ENCODE measurements around the gene BEAN1. TPM values are rescaled to one million over a fixed set of nuclear protein-coding genes. Genes with fewer than 3 reads are reported as not detected.
"Not testable (repeated sequence)": the region's sequence is repeated elsewhere in the genome, so short reads cannot be mapped to it uniquely, and the experiment has no call there.

The BEAN1 gene
- total and polyA plus RNA-seq, 5 donors from 2014 or later = 0.07 to 0.17 TPM; not detected in 3

DNA sequence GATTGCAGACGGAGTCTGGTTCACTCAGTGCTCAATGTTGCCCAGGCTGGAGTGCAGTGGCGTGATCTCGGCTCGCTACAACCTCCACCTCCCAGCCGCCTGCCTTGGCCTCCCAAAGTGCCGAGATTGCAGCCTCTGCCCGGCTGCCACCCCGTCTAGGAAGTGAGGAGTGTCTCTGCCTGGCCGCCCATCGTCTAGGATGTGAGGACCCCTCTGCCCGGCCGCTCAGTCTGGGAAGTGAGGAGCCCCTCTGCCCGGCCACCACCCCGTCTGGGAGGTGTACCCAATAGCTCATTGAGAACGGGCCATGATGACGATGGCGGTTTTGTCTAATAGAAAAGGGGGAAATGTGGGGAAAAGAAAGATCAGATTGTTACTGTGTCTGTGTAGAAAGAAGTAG lies 87.3 kb downstream of the BEAN1 start:
- not testable (repeated sequence) for H3K9me3 Mint-ChIP-seq; H3K27me3 Mint-ChIP-seq; H3K36me3 Mint-ChIP-seq; ATAC-seq (ENCODE audit: low read depth in 2 of 2); H3K27me3 ChIP-seq (ENCODE audit: control insufficient read depth, insufficient read depth, low read length); H3K27ac Mint-ChIP-seq; H3K27ac ChIP-seq (ENCODE audit: insufficient read depth, low read length, poor library complexity, severe bottlenecking); DNase-seq; H3K4me3 ChIP-seq (ENCODE audit: low read depth, low read length); H3K36me3 ChIP-seq (ENCODE audit: control insufficient read depth, insufficient read depth, low read length); H3K4me3 Mint-ChIP-seq; H3K9me3 ChIP-seq (ENCODE audit: control insufficient read depth in 2 of 2, low read length in 2 of 2)
- H3K4me1 ChIP-seq (ENCODE audit: control insufficient read depth, insufficient read depth, low read length, poor library complexity, severe bottlenecking) = peaks cover 35% of the 10 kb centered on the region
- H3K4me1 Mint-ChIP-seq = peaks cover 0 to 58% (median 31%) of the 10 kb centered on the region in 4 donors

DNA sequence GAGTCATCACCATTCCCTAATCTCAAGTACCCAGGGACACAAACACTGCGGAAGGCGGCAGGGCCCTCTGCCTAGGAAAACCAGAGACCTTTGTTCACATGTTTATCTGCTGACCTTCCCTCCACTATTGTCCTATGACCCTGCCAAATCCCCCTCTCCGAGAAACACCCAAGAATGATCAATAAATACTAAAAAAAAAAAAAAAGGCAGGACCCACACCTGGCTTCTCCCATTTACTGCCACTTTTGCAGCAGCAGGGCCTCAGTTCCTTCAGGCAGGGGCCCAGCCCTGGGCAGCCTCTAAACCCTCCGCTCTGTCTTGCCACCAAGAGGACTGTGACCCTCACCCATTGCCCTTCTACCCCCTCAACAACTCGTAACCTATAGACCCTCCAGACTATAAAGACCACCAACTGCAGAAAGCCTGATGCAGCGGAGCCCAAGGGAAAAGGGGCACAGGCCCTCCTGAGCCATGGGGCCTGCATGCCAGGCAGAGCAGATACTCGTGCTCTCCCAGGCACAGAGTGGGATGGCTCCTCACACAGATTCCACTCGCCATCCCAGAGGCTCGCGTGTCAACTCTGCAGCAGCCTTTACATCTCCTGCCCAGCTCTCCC lies 88.0 kb downstream of the BEAN1 start:
- H3K4me3 Mint-ChIP-seq = peak overlapping the region in 1 of 4 donors; percentile 51
- not testable (repeated sequence) for ATAC-seq (ENCODE audit: low read depth in 2 of 2); H3K4me3 ChIP-seq (ENCODE audit: low read depth, low read length); DNase-seq; H3K36me3 Mint-ChIP-seq; H3K27me3 Mint-ChIP-seq; H3K27me3 ChIP-seq (ENCODE audit: control insufficient read depth, insufficient read depth, low read length); H3K36me3 ChIP-seq (ENCODE audit: control insufficient read depth, insufficient read depth, low read length); H3K9me3 Mint-ChIP-seq; H3K9me3 ChIP-seq (ENCODE audit: control insufficient read depth in 2 of 2, low read length in 2 of 2)
- Histone ChIP-seq H3K4me1 (ENCODE audit: control insufficient read depth, insufficient read depth, low read length, poor library complexity, severe bottlenecking) (peaks cover 42% of the 10 kb centered on the region), H3K27ac (ENCODE audit: insufficient read depth, low read length, poor library complexity, severe bottlenecking) (peak overlapping the region; percentile 89)
- H3K4me1 Mint-ChIP-seq = peaks cover 0 to 65% (median 35%) of the 10 kb centered on the region in 4 donors
- H3K27ac Mint-ChIP-seq = peak overlapping the region; percentile 63 to 95 (median 69)

- Histone ChIP-seq H3K4me3 (ENCODE audit: low read depth, low read length) (peak overlapping the region; percentile 42), H3K9me3 (ENCODE audit: control insufficient read depth in 2 of 2, low read length in 2 of 2) (no peaks in the 10 kb centered on the region), H3K4me1 (ENCODE audit: control insufficient read depth, insufficient read depth, low read length, poor library complexity, severe bottlenecking) (peaks cover 49% of the 10 kb centered on the region), H3K27ac (ENCODE audit: insufficient read depth, low read length, poor library complexity, severe bottlenecking) (peak overlapping the region; percentile 89), H3K27me3 (ENCODE audit: control insufficient read depth, insufficient read depth, low read length) (no peaks in the 10 kb centered on the region), H3K36me3 (ENCODE audit: control insufficient read depth, insufficient read depth, low read length) (no peaks in the 10 kb centered on the region)
- H3K9me3 Mint-ChIP-seq = no peaks in the 10 kb centered on the region
- ATAC-seq (ENCODE audit: low read depth in 2 of 2) = no peak
- H3K27ac Mint-ChIP-seq = peak overlapping the region; percentile 95 to 97 (median 97)
- H3K27me3 Mint-ChIP-seq = no peaks in the 10 kb centered on the region
- peak in 1 of 3 donors; percentile 57 for DNase-seq
- no peaks in the 10 kb centered on the region for H3K36me3 Mint-ChIP-seq
- peak overlapping the region; percentile 51 to 79 (median 67) for H3K4me3 Mint-ChIP-seq
- H3K4me1 Mint-ChIP-seq = peaks cover 0 to 73% (median 43%) of the 10 kb centered on the region in 4 donors
These were observed 88.8 kb downstream of the BEAN1 start for GRCh38 chr16:66515596-66516508.

- Mint-ChIP-seq H3K9me3 (no peaks in the 10 kb centered on the region), H3K4me3 (peak overlapping the region; percentile 1 to 79 (median 60)), H3K36me3 (no peaks in the 10 kb centered on the region), H3K27ac (peak overlapping the region; percentile 95 to 97 (median 97)), H3K27me3 (no peaks in the 10 kb centered on the region), H3K4me1 (peaks cover 0 to 79% (median 47%) of the 10 kb centered on the region in 4 donors)
- Histone ChIP-seq H3K27me3 (ENCODE audit: control insufficient read depth, insufficient read depth, low read length) (no peaks in the 10 kb centered on the region), H3K27ac (ENCODE audit: insufficient read depth, low read length, poor library complexity, severe bottlenecking) (peak overlapping the region; percentile 89), H3K36me3 (ENCODE audit: control insufficient read depth, insufficient read depth, low read length) (no peaks in the 10 kb centered on the region), H3K4me1 (ENCODE audit: control insufficient read depth, insufficient read depth, low read length, poor library complexity, severe bottlenecking) (peaks cover 55% of the 10 kb centered on the region), H3K4me3 (ENCODE audit: low read depth, low read length) (peak overlapping the region; percentile 42), H3K9me3 (ENCODE audit: control insufficient read depth in 2 of 2, low read length in 2 of 2) (no peaks in the 10 kb centered on the region)
- ATAC-seq (ENCODE audit: low read depth in 2 of 2) = no peak
- no peak for DNase-seq
These were observed 89.4 kb downstream of the BEAN1 start for GRCh38 chr16:66516509-66516807.

DNA sequence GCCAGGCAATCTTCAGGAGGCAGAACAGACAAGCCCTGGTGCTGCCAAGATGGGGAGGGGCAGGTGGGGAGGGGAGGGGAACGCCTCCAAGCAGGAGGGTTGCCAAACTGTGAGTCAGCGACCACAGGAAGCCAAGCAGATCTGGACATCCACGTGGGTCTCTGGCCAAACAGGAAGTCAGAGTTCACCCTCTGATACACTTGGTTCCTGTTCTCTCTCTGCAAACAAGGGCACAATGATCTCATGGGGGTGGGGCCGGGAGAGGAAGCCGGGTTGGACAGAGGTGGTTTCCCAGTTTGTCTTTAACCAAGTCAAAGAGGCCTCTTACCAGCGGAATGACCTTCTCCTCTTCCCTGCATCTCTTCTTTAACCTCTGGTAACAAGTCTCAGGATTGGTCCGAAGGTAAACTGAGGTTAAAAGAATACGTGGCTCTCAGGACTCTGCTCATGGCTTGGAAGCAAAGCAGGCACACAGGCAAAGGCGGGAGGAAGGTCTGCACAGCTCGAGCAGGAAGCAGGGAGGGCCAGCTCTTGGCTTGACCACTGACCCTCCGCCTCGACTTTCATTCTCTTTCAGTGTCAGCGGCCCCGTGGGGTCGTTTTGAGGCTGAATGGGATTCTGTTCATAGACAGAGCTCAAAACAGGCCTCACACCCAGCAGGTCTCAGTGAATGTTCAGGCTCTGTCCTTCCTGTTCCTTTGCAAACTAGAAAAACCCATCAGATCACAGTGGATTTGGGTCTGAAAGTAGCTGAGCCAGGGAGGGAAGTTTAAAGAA lies 89.9 kb downstream of the BEAN1 start:
- no peaks in the 10 kb centered on the region for H3K36me3 Mint-ChIP-seq
- Histone ChIP-seq H3K4me3 (ENCODE audit: low read depth, low read length) (peak overlapping the region; percentile 42), H3K27me3 (ENCODE audit: control insufficient read depth, insufficient read depth, low read length) (no peaks in the 10 kb centered on the region), H3K4me1 (ENCODE audit: control insufficient read depth, insufficient read depth, low read length, poor library complexity, severe bottlenecking) (peaks cover 61% of the 10 kb centered on the region), H3K27ac (ENCODE audit: insufficient read depth, low read length, poor library complexity, severe bottlenecking) (peak overlapping the region; percentile 89), H3K36me3 (ENCODE audit: control insufficient read depth, insufficient read depth, low read length) (no peaks in the 10 kb centered on the region), H3K9me3 (ENCODE audit: control insufficient read depth in 2 of 2, low read length in 2 of 2) (no peaks in the 10 kb centered on the region)
- peak; percentile 39 to 92 (median 53) for DNase-seq
- no peaks in the 10 kb centered on the region for H3K27me3 Mint-ChIP-seq
- peak overlapping the region; percentile 51 to 79 (median 68) for H3K4me3 Mint-ChIP-seq
- peak overlapping the region; percentile 95 to 97 (median 97) for H3K27ac Mint-ChIP-seq
- peak; percentile 79 to 81 for ATAC-seq (ENCODE audit: low read depth in 2 of 2)
- H3K9me3 Mint-ChIP-seq = no peaks in the 10 kb centered on the region
- H3K4me1 Mint-ChIP-seq = peaks cover 0 to 79% (median 49%) of the 10 kb centered on the region in 4 donors

DNA sequence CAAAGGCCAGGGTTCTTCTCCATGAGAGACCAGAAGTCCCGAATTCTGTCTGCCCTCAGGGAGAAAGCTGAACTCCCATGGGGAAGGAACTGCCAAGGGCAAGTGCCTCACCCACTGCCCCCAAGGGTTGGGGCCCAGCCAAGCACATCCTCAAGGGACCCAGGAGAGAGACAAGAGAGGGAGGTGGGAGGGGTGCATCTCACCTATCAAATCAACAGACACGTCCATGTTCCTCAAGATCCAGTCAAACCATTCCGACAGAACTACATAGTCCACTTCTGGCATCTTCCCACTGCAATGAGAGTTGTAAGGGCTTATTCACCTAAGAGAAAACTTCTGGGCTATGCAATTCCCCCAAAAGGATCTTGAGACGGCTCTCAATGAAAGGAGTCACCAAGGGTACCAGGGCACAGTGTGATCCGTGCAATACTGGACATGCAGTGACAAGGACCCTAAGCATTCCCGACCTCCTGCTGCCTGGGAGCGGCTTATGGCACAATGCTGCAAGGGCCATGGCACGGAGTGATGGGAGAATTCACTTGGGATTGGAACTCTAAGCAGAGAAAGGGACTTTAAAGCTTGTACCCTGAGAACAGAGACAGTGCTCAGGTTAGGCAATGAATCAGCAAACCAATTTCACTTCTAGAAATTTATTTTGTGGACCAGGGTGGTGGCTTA lies 90.6 kb downstream of the BEAN1 start:
- Histone ChIP-seq H3K27ac (ENCODE audit: insufficient read depth, low read length, poor library complexity, severe bottlenecking) (peak overlapping the region; percentile 89), H3K9me3 (ENCODE audit: control insufficient read depth in 2 of 2, low read length in 2 of 2) (no peaks in the 10 kb centered on the region), H3K4me1 (ENCODE audit: control insufficient read depth, insufficient read depth, low read length, poor library complexity, severe bottlenecking) (peaks cover 68% of the 10 kb centered on the region), H3K36me3 (ENCODE audit: control insufficient read depth, insufficient read depth, low read length) (no peaks in the 10 kb centered on the region), H3K4me3 (ENCODE audit: low read depth, low read length) (no peak overlapping the region), H3K27me3 (ENCODE audit: control insufficient read depth, insufficient read depth, low read length) (no peaks in the 10 kb centered on the region)
- Mint-ChIP-seq H3K4me1 (peaks cover 0 to 82% (median 54%) of the 10 kb centered on the region in 4 donors), H3K36me3 (no peaks in the 10 kb centered on the region), H3K27me3 (no peaks in the 10 kb centered on the region), H3K27ac (peak overlapping the region; percentile 95 to 97 (median 97)), H3K4me3 (peak overlapping the region in 3 of 4 donors; percentile 51 to 80 (median 70)), H3K9me3 (no peaks in the 10 kb centered on the region)
- ATAC-seq (ENCODE audit: low read depth in 2 of 2) (no peak), DNase-seq (no peak)
